Osteoblast (primary cell): ENCODE results near the gene CDR2L. TPM values are rescaled to one million over a fixed set of nuclear protein-coding genes. Genes with fewer than 3 reads are reported as not detected.

ENCODE experiments used
- DNase-seq: peaks from one replicate; pipeline ENCODE4 v3.0.0; 2011; ENCODE audit warnings: low spot score, mixed read lengths; ENCODE audit not compliant: insufficient read length; ENCODE audit errors: missing footprints
- H2AFZ ChIP-seq: 2 replicates; pipeline ENCODE4 v1.6.0; 2011; ENCODE audit warnings: mild to moderate bottlenecking, low read length
- H3K27ac ChIP-seq: 2 replicates; pipeline ENCODE4 v1.5.1; 2011; ENCODE audit warnings: mild to moderate bottlenecking, low read depth, low read length, moderate library complexity
- H3K27me3 ChIP-seq: 2 replicates; pipeline ENCODE4 v1.6.0; 2012; ENCODE audit warnings: mild to moderate bottlenecking, control low read depth, inconsistent platforms, low read length, moderate library complexity; ENCODE audit not compliant: insufficient read depth
- H3K36me3 ChIP-seq: 2 replicates; pipeline ENCODE4 v1.5.1; 2011; ENCODE audit warnings: mild to moderate bottlenecking, low read length, control low read depth, moderate library complexity; ENCODE audit not compliant: insufficient read depth
- H3K4me1 ChIP-seq: 2 replicates; pipeline ENCODE4 v1.5.1; 2011; ENCODE audit warnings: mild to moderate bottlenecking, low read length, control low read depth, moderate library complexity; ENCODE audit not compliant: insufficient read depth
- H3K4me2 ChIP-seq: 2 replicates; pipeline ENCODE4 v1.6.0; 2011; ENCODE audit warnings: mild to moderate bottlenecking, low read length; ENCODE audit not compliant: insufficient read depth
- H3K4me3 ChIP-seq: fragments of 200-600 bp; sonication (generic); 3 replicates; pipeline ENCODE4 v1.5.1; 2012; ENCODE audit warnings: mild to moderate bottlenecking, low read length, inconsistent platforms; ENCODE audit not compliant: insufficient read depth
- H3K79me2 ChIP-seq: 2 replicates; pipeline ENCODE4 v1.6.0; 2012; ENCODE audit warnings: mild to moderate bottlenecking, low read length, control low read depth, inconsistent platforms; ENCODE audit not compliant: insufficient read depth
- H3K9me3 ChIP-seq: 2 replicates; pipeline ENCODE4 v1.5.1; 2011; ENCODE audit warnings: low read depth, low read length, control low read depth
- H4K20me1 ChIP-seq: 2 replicates; pipeline ENCODE4 v1.6.0; 2012; ENCODE audit warnings: mild to moderate bottlenecking, low read length, control low read depth; ENCODE audit not compliant: insufficient read depth
- CTCF ChIP-seq: IDR thresholded peaks from 2 replicates; pipeline ENCODE4 v1.5.1; 2011; ENCODE audit warnings: mild to moderate bottlenecking, low read depth, low read length, moderate library complexity; ENCODE audit errors: extremely low read depth
- total RNA-seq: library from RNA; depleted of rRNA; stranded (reverse); fragments of >200 nt; gene quantifications from 2 replicates; pipeline ENCODE4 v1.2.3, GENCODE V29; 2012

The CDR2L gene
- total RNA-seq, 1 donor, result 16.6 TPM

DNA sequence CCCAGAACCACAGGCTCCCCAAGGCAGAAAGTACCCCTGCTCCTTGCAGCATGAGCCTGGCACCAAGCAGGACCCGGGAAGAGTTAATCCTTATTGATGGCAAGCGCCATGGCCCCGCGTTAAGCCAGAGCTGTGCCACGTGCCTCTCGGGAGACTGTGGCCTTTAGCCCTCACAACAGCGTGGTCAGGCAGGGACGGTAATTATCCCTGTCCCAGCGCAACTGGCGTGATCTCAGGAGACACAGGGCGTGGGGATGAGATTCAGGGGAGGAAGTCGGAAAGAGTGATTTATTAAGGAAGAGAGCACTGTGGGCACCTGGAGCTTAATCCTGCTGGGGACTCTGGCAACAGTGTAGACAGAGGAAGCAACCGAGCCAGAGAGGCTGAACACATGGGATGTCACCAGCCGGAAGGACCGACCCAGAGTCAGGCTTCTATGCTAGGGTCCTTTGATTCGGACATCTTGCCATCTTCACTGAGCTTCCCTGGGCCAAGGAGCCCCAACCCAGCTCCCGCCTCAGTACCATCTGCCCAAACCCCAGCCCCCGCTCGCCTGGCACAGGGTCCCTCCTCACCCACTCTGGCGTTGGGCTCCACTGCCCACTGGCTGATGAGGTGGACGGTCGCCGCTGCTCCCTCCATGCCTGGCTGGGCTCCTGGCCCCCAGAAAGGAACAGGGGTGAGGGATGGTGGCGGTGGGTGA, 34.9 kb upstream of the CDR2L start:
- Histone ChIP-seq H2AFZ (no peak overlapping the region), H3K79me2 (no peaks in the 10 kb centered on the region), H3K27ac (no peak overlapping the region), H3K27me3 (peaks cover 8% of the 10 kb centered on the region), H3K9me3 (no peaks in the 10 kb centered on the region), H3K36me3 (no peaks in the 10 kb centered on the region), H4K20me1 (no peaks in the 10 kb centered on the region), H3K4me2 (no peak overlapping the region), H3K4me1 (no peaks in the 10 kb centered on the region), H3K4me3 (no peak overlapping the region)
- DNase-seq, result no peak
- no peak for TF ChIP-seq CTCF

DNA sequence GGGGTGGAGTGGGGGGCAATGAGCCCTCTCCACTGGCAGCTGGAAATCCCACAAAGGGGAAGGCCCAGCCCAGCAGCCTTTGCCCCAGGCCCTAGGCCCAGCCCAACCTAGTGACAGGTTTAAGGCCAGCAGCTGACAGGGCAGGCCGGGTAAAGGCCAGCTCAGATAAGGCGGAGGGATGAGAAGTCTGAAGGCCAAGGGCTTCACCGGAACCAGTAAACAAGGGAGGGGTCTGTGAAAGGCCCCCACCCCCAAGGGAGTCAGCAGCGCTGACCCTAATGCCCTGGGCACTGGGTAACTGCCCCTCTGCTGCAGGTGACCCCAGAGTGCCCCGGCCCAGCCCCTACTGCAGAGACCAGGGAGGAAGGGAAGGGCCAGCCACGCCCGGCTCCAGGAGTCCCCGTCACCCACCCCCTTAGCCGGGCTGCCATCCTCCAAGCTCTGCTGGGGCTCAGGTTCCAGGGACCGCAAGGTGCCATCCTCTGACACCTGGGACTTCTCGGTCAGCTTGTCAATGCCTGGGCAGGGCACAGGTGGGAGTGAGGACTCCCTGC, 34.2 kb upstream of the CDR2L start:
- no peak overlapping the region for H2AFZ ChIP-seq
- H3K9me3 ChIP-seq, result no peaks in the 10 kb centered on the region
- H3K4me1 ChIP-seq, result no peaks in the 10 kb centered on the region
- no peak overlapping the region for H3K27ac ChIP-seq
- no peak overlapping the region for H3K4me3 ChIP-seq
- peaks cover 5% of the 10 kb centered on the region for H3K27me3 ChIP-seq
- no peaks in the 10 kb centered on the region for H4K20me1 ChIP-seq
- H3K36me3 ChIP-seq, result no peaks in the 10 kb centered on the region
- H3K4me2 ChIP-seq, result no peak overlapping the region
- DNase-seq, result peak; percentile 90
- H3K79me2 ChIP-seq, result no peaks in the 10 kb centered on the region
- TF ChIP-seq CTCF, result no peak

DNA sequence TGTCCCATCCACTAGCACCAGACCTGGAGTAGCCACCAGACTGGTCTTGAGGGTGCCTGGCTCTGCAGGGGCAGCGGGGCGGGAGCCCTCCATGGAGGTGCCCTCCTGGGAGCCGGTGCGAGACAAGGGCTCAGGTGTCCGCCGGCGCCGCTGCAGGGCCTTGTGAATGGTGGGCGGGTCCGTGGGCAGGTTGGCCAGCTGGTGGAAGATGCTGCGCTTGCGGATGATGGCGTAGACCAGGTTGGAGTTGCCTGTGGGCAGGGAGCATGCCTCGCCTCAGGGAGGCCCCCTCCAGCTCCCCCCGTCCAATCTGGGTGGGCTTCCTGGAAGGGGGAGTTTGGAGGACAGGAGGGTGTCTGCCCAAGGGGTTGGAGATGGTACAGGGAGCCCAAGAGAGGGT, 33.3 kb upstream of the CDR2L start:
- Histone ChIP-seq H3K4me3 (no peak overlapping the region), H2AFZ (no peak overlapping the region), H3K4me2 (no peak overlapping the region), H3K79me2 (no peaks in the 10 kb centered on the region), H4K20me1 (no peaks in the 10 kb centered on the region), H3K27ac (no peak overlapping the region), H3K27me3 (peaks cover 5% of the 10 kb centered on the region), H3K36me3 (no peaks in the 10 kb centered on the region), H3K4me1 (no peaks in the 10 kb centered on the region), H3K9me3 (no peaks in the 10 kb centered on the region)
- DNase-seq, result no peak
- TF ChIP-seq CTCF, result no peak

DNA sequence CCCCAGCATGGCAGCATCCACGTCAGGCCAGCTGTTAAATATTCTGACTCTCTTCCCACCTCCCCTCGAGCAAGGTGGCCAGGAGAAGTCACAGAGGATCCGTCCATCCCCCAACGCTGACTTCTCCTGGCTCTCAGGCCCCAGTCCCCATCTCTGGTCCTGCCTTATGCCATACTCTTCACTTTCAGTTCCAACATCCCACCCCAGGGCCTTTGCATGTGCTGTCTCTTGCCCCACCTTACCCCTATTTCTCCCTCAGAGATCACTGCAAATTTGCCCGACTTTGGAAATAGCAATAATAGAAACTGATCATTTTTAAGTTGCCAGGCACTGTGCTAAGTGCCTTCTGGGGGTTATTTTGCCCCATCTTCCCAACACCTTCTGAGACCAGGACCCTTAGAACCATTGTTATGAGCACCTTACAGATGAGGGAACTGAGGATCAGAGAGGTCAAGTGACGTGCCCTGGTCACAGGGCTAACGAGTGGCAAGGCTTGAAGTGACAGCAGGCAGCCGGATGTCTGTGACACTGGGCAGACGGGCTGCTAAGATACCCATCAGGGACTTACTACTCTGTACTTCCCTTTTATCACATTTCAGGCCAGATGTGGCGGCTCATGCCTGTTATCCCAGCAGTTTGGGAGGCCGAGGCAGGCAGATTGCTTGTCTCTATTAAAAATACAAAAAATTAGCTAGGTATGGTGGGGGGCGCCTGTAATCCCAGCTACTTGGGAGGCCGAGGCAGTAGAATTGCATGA, 32.6 kb upstream of the CDR2L start:
- H3K4me2 ChIP-seq, result no peak overlapping the region
- no peak for TF ChIP-seq CTCF
- H3K79me2 ChIP-seq, result no peaks in the 10 kb centered on the region
- no peak overlapping the region for H3K4me3 ChIP-seq
- no peak overlapping the region for H2AFZ ChIP-seq
- H3K4me1 ChIP-seq, result no peaks in the 10 kb centered on the region
- DNase-seq, result no peak
- peaks cover 5% of the 10 kb centered on the region for H3K27me3 ChIP-seq
- H3K27ac ChIP-seq, result no peak overlapping the region
- H3K36me3 ChIP-seq, result no peaks in the 10 kb centered on the region
- no peaks in the 10 kb centered on the region for H3K9me3 ChIP-seq
- H4K20me1 ChIP-seq, result no peaks in the 10 kb centered on the region
